OCI-LY3 (cell line): ENCODE results near the gene RIN1.

ENCODE experiments used
- CTCF ChIP-seq: fragments of 200-600, 300-600 bp; sonication (generic); IDR thresholded peaks from 2 replicates; pipeline ENCODE4 v1.5.1; 2014; ENCODE audit warnings: antibody characterized with exemption, low read length, low read depth
- EZH2phosphoT487 ChIP-seq: fragments of 200-600 bp; shearing (Covaris generic); IDR thresholded peaks from 2 replicates; pipeline ENCODE4 v1.6.1; 2018; ENCODE audit warnings: antibody characterized with exemption, mixed run types, low read depth

- no peak for TF ChIP-seq CTCF
- TF ChIP-seq EZH2phosphoT487 = no peak
Measured at GRCh38 chr11:66302656-66303055, 33.6 kb downstream of the RIN1 start.
